ENCODE results near the gene ADAM19.

- TF ChIP-seq SP1 (IDR thresholded peaks at IDR 0.05), result no peak
- no peak for TF ChIP-seq ZNF384 (IDR thresholded peaks at IDR 0.05)
- no peak for TF ChIP-seq FOXM1 (IDR thresholded peaks at IDR 0.05; ENCODE audit: borderline replicate concordance)
- TF ChIP-seq TARDBP (IDR thresholded peaks at IDR 0.05), result no peak
Observed at GRCh38 chr5:157518963-157519362, 56.6 kb downstream of the ADAM19 start.
